Measurements from ENCODE around the gene MDK.

The MDK gene

DNA sequence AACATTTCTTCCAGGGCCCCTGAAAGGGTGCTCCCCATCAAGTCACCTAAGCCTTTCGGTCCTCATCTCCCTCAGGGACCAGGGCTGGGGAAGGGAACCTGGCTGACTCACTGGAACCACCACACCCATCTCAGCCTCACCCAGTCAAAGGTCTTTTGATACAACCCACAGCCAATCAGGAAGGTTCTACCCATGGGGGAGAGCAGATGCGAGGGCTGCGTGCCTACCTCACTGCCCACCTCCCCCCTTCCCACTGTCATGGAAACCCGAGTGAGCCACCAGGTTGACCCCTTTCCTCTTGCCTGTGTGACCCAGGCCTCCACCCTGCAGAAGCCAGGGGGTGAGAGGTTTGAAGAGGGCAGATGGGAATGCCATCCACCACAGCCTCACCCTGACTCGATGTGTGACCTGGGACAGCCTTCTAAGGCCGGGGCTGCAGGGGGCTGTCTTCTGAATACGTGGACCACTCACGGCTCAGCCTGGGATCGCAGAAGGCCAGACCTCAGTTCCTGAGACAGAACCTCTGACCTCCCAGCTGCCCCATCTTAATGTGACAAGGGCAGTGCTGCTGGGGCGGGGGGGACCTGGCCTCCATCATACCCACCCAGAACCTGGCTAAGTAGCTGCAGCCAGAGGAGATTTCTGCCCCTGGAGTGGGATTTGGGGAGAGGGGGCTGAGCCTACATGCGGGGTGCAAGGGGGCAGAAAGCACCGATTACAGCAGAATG, 2.7 kb downstream of the MDK start:
- DNase-seq: no peak

DNA sequence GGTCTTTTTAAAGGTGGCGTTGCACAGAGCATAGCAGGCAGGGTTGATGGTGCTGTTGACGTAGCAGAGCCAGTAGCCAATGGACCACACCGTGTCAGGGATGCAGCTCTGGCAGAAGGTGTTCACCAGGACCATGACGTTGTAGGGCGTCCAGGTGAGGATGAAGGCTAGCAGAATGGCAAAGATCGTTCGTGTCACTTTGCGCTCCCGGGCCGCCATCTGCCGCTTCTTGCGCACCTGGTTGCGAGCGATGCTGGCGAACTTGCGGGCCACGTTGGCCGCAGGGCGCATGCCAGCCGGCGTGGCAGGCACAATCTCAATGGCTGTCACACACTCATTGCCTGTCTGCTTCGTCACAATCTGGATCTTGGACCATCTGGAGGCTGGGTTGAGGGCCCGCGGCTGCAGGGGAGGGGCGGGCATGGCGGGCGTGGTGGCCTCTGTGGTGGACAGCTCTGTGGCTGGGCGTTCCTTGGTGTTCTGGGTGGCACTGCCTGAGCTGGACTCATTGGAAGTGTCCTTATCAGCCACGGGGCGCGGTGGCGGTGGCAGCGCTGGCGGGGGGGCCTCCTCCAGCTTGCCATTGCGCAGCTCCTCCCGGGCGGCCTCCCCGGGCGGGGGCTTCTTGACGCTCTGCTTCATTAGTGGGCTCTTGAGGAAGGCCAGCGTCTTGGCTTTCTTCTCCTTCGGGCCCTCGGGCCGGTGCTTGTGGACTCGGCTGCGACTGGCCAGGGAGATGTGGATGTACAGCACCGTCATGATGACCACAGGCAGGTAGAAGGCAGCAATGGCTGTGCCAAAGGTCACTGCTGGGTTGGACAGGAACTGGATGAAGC, 3.9 kb downstream of the MDK start:
- DNase-seq: no peak

DNA sequence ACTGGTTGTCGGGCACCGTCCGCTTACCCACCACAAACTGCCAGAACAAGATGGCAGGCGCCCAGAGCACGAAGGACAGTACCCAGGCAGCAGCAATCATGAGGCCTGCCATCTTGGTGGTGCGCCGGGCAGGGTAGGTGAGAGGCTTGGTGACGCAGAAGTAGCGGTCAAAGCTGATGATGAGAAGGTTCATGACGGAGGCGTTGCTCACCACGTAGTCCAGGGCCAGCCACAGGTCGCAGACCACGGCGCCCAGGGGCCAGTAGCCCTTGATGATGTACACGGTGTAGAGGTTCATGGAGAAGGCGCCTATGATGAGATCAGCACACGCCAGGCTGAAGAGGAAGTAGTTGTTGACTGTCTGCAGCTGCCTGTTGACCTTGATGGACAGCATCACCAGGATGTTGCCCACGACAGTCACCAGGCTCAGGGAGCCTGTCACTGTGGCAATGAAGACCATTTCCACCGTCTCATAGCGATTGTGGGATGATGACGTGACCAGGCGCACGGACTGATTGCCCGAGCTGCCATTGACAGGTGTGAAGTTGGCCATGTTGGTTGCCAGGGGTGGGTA, 4.6 kb downstream of the MDK start:
- DNase-seq: no peak

DNA sequence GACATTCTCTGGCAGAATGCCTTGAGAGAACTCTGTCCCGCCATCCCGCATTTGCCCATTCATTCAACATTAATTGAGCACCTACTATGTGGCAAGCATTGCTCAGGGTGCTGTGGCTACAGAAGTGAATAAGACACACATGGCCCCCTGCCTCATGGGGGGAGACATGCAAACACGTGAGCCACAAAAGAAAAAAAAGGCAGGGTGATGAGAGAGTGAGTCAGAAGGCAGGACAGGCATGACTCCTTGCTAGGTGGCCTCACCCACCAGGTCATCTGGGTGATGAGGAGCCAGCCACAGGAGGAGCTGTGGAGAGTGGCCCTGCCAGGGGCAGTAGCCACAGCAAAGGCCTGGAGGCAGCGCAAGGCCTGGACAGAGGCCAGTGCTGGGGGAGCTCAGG, 5.2 kb downstream of the MDK start:
- DNase-seq: no peak

DNA sequence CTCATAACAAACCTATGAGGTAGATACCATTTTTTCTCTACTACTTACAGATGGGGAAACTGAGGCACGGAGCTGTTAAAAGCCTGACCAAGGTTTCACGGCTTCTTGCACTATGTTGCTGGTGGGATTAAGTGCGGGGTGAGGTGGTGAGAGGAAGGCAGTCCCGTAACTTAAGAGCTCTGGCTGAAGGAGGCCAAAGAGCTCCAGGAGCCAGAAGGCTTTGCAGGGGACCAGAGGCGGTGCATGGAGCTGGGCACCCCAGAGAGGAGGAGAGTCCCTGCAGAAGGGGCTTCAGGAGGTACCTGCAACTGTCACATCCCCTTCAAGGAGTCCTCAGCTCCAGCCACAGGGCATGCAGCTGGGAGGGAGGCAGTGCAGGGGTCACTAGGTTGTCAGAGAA, 6.0 kb downstream of the MDK start:
- no peak for DNase-seq

DNA sequence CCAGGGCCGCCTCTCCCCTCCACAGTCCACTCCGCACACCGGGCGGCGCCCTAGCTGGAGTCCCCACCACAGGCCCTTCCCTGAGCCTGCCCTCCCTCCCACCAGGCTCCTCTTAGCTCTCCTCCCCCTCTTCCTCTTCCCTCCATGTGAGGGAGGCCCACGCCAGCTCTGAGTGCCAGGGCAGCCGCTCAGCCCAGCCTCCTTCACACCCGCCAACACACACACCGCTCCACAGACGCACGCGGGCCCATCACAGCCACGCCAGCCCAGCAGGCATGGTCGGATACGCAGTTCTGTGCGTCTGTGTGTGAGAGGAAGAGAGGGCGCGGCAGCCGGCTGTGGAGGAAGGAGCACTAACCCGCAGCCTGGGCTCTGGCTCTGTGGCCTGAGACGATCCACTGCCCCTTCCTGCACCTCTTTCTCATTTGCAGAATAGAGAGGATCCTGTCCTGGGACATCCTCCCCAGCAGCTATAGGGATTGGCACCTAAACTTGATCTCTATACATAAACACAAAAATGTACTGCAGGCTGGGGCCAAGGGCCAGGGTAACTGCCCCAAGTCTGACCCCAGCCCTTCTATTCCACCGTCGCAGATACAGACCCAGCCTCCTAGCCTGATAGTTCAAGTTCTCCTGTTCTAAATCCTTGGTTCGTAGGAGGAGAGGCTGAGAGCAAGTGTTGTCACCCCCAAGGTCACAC, 6.6 kb downstream of the MDK start:
- DNase-seq: no peak

DNA sequence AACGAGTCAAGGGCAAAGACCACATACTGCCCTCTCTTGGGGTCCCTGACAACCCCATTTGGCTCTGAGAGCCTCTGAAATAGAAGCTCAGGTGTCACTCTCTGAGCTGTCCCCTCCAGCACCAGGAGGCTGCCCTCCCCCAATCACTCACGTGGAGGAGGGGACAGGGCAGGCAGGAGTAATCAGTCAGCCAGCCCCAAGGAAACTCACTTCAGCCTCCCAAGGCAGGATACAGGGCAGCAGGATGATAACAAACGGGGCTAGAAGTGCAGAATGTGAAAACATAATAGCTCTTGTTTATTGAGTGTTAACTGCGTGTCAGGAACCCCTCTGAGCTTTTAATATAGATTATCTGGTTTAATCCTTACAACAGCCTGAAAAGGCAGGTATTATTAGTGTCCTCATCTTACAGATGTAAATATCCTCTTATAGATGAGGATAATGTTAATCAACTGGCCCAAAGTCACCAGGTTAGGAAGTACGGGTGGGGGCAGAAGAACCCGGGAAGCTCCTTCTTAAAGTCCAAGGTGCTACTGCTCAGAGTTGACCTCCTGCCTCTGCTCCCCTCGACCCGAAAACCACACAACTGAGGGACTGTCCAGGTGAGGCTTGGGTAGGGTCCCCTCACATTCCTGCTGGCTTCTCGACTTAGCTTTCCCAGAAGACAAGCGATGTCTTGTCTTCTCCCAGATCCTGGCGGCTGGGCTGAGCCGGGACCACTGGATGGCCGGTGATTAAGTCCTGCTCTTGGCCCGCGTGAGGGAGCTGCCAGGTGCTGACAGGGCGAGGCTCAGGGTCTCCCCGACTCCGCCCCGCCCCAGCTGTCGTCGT, 7.4 kb downstream of the MDK start:
- no peak for DNase-seq

DNA sequence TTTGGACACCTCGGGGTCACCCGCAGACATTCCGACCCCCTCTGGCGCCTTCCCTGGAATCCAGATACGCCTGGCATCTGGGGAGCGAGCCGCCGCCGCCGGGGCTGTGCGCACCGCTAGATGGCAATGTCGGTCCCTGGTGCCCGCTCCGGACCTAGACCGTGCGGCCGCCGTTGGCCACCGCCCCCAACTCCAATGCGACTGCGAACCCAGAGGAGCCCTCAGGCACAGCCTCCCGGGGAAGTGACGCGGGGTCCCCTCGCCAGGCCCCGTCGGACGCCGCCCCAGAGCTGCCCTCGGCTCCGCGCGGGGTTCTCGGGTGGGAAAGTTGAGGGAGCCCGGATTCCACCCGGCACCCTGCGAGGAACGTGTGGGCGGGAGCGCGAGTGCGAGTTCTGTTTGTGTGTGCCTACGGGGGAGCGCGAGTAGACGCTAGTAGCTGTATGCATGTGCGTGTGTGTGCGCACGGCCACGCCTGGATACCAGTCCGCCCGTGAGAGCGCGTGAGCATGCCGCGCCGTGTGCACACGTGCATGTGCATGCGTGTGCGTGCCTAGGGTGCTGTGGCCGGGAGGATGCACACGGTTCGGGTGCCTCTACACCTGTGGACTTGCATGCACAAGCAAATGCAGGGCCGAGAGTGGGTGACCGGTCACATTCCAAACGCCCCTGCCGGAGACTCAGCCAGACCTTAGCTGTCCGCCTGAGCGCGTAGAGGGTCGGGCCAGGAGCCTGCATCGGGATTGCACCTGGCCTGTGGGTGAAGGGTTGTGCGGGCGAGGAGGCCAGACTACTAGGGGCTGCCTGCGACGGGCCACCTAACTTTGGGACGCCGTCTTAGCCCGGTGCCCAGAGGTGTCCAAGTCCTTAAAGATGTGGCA, 8.2 kb downstream of the MDK start:
- peak; percentile 43 for DNase-seq

DNA sequence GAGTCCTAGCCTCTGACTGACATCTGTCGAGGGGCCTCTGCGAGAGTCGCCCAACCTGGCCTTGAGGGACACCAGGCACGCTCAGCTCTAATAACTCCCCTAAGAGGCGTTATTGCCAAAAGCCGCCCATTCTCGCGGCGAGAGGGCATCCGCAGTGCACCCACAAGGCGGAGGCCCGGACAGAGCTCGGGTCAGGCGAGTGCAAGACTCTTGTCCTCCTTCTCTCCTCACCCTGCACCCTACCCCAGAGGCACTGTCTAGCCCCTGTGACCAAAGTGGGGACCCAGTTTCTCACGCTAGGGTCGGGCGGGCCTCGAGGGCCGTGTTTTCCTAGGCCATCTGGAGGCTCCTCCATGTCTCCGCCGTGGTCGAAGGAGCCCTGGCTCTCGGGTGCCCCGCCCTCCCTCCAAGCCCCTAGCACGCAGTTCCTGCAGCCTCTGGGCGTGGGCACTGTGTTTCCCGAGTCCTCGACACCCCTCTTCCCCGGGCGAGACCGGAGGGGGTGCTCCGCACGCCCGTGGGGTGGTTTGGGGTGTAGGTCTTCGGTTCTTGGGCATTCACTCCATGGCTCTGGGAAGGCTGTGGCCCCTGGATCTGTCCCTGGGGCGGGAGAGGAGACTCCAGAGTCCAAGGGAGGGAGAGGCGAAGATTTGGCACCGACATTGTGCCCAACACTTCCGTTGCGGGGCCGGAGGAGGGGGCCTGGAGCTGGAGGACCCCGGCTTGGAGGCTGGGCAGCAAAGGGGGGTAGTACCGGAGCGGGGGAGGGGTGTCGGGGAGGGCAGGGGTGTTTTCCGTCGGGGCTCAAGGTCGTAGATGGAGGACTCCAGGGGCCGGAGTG, 9.1 kb downstream of the MDK start:
- DNase-seq: no peak

DNA sequence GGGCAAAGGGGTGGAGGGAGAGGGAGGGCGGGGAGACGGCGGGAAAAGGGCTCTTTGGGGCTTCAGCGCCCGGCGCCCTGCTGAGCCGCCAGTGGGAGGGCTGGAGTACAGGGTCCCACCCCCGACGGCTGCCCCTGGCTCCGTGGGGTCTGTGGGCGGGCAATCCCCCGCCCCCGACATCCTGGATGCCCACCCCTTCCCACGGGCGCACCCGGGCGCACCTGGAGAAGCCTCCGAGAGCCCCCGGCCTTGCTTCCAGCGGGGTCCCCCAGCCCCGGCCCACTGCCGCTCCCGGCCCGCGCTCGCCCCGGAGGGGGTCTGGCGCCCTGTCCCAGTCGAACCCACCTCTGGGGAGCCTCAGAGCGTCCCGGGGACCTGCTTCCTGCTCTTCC, 9.7 kb downstream of the MDK start:
- DNase-seq: no peak

DNA sequence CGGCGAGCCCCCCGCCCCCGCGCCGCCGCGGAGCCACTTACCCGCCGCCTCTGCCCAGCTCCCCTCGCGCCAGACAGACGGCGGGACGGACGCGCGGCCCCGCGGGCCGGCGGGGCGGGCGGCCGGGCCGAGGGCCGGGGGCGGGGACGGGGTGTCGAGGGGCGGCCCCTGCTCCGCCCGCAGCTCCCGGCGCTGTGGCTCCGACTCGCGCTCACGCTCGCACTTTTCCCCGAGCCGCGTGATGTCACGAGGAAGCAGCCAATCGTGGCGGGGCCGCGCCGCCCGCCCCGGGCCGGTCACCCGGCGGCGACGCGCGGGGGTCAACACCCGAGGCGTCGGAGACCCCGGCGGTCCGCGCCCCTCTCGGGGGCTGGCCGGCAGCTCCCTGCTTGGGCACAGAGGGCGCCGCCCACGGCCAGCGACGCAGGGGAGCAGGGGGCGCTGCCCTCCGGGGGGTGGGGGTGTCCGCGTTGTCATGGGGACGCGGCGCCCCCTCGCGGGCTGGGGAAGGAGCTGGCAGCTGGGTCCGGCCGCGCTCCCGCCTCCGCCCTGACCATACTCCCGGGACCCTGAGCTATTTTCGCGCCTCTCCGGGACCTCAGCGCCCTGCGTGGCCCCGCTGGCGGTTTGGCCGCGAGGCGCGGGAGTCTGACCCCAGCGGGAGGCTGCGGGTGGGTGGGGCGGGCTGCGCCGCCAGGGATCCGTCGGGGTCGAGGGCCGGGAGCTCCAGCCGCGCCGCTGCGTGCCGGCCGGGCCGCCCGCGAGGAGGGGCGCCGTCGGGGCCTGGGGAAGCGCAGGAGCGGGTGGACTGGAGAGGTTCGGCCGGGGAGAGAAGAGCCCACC, 10.3 kb downstream of the MDK start, which contains the start of gene CHRM4:
Gene CHRM4 (minus strand): TSS at position 199 of the 843 bp plus-strand sequence. CDS start 5,219 bp downstream, outside the sequence.
- DNase-seq: peak; percentile 27

DNA sequence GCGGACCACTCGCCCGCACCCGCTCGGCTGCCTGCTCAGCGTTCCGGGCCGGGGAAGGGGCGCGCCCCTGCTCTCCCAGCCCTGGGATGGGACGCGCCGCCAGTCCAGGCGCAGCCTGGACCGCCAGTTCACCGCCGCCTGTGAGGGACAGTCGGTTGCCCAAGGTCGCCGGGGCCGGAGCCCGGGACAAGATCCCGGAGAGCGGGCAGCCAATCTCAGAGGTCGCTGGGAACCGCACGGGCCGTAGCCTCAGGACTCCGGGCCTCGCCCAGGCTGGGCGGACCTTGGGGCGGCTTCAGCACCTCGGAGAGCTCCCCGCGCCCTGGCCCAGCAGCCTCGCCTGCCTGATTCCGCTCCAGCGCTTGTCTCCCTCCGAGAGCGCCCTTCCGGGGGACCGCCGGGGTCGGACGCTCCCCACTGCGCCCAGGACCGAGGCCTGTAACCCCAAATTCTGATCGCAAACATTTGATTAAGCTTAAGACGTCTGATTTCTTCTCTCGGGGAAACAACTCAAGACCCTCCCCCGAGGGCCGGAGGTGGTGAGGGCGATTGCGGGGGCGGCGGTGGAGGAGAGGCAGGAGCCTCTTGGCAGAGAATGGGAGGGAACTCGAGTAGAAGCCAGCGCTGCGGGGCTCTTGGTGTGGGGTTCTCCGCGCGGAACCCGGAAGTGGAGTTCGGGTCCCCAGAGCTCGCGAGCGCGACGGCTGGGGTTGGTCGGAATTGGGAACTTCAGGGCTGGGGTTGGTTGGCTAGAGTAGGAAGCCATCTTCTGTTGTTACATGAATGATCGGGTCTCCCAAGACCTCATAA, 11.2 kb downstream of the MDK start:
- peak; percentile 69 for DNase-seq

DNA sequence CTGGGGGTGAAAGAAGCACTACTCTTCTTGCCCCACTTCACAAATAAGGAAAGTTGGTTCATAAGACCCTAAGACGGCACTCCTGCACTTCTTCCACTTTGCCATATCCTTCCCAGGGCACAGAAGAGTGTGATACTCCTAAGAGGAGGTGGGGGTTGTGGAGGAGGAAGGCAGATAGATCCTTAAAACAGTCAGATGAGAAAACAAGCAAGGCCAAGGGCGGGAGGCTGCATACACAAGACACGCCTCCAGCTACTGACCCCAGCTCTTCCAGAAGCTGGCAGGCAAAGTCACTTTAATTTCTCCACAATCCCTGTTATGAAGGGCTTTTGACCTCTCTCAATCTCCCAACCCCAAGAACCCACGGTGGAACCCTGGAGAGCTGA, 11.8 kb downstream of the MDK start:
- no peak for DNase-seq

DNA sequence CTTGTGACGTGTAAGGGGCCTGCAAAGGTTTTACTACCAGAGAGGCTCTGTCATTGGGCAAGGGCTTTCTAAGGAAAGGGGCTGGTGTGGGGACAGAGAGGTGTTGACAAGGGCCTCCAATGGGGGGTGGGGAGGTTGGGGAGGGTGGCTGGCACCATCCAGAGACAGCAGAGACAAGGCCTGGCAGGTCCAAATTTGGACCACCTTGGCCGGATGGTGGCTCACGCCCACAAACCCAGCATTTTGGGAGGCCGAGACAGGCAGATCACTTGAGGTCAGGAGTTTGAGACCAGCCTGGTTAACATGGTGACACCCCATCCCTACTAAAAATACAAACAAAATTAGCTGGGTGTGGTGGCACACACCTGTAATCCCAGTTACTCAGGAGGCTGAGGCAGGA, 12.3 kb downstream of the MDK start:
- DNase-seq: no peak

DNA sequence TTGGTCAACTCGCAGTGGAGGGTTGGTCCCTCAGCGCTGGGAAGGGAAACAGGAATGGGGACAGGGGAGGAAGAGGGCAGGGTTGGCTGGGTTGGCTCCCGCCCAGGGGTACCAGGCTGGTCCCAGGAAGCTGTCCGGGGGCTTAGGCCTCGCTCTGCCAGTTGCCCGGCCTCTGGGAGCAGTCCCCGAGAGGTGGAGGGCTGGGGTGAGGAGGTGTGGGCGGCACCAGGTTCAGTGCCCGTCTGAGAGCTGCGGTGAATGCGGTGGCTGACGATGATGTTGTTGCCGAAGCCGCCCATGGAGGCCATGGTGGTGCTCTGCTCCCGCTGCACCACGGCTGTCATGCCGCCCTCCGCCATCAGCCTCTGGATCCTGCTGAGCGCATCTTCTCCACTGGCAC, 16.1 kb downstream of the MDK start:
- DNase-seq: no peak

DNA sequence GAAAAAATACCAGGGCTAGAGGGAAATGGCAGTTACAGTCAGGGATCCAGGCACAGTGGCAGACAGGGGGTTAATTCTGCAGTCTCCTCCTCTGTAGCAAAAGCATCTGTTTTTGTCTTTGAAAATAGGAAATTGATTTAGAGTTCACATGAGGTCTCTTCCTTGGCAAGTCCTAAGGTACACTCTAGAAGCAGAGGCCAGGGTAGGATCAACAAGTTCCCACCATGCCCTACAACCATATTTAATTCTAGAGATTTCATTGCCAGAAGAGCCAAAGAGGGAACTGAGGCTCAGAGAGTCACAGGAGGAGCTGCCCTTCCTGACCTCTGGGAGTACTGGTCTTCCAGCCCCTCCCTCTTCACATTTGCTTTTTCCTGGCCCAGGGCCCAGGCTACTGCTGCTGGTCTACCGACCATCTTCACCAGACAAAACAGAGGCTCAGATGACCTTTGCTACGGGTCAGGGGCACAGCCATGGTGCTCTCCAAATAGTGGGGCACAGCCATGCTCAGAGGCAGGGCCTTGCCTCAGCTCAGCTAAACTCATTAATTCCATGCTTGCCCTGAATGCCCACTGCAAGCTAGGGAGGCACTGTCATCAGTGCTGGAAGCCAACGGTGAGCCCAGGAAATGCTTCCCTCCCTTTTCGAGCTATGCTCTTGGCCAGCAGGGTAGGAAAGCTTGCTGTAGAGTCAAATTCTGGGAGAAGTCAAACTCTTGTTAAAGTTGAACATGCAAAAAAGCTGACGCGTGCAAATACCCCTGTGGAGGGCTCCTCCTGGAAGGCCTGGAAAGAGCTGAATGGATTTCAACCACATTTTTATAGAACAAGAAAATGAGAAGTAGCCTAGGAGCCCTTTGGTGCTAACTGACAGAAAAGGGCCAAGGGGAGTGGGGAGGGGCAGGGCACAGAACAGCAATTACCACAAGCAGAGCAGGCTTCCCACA, 21.8 kb downstream of the MDK start:
- no peak for DNase-seq

DNA sequence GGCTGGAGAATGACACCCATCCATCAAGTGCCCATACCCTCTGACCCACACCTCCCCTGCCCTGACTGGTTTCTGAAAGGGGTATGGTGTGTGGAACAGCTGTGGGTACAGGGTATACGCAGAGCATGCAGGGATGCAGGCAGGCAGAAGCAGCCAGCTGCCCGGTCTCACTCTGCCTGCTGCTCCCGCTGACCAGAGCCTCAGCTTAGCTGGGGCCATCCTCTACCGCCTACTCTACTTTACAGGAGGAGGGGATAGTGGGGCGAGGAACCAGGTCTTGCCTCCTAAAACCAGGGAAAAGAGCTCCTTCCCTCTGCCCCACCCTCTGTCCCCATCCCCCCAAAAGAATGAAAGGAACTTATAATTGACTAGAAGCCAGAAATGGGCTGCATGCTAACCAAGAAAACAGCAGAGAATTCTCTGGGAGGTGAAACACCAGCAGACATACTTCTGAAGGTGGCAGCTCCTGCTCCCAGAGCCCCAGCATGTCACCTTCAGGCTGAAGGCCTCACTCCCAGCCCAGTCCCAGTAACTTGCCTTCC, 23.1 kb downstream of the MDK start:
- peak; percentile 27 for DNase-seq
